Ishikawa (cell line): Measurements from ENCODE around the gene ASAP2.
A peak's percentile ranks its signal among the peaks of the same experiment; 100 is the strongest.

Experiments used
- CREB1 ChIP-seq: IDR thresholded peaks from 2 replicates; pipeline ENCODE4 v1.6.1; 2012; ENCODE audit warnings: low read depth
- EP300 ChIP-seq: IDR thresholded peaks from 2 replicates; pipeline ENCODE4 v1.6.1; 2012; ENCODE audit warnings: borderline replicate concordance
- FOXM1 ChIP-seq: IDR thresholded peaks from 2 replicates; pipeline ENCODE4 v1.6.1; 2012; ENCODE audit warnings: low read depth, borderline replicate concordance
- RAD21 ChIP-seq: IDR thresholded peaks from 2 replicates; pipeline ENCODE4 v1.6.1; 2012; ENCODE audit warnings: low read depth
- TAF1 ChIP-seq: IDR thresholded peaks from 2 replicates; pipeline ENCODE4 v1.6.1; 2012; ENCODE audit warnings: low read depth, mild to moderate bottlenecking
- TEAD4 ChIP-seq: IDR thresholded peaks from 2 replicates; pipeline ENCODE4 v1.6.1; 2012
- YY1 ChIP-seq: IDR thresholded peaks from 2 replicates; pipeline ENCODE4 v1.6.1; 2012; ENCODE audit warnings: low read depth
- TF ChIP-seq, protein P1 (sequence below): IDR thresholded peaks from 2 replicates; pipeline ENCODE4 v1.6.1; 2012
- TF ChIP-seq, protein P2 (sequence below): IDR thresholded peaks from 2 replicates; pipeline ENCODE4 v1.6.1; 2012; ENCODE audit warnings: low read depth, mild to moderate bottlenecking

DNA sequence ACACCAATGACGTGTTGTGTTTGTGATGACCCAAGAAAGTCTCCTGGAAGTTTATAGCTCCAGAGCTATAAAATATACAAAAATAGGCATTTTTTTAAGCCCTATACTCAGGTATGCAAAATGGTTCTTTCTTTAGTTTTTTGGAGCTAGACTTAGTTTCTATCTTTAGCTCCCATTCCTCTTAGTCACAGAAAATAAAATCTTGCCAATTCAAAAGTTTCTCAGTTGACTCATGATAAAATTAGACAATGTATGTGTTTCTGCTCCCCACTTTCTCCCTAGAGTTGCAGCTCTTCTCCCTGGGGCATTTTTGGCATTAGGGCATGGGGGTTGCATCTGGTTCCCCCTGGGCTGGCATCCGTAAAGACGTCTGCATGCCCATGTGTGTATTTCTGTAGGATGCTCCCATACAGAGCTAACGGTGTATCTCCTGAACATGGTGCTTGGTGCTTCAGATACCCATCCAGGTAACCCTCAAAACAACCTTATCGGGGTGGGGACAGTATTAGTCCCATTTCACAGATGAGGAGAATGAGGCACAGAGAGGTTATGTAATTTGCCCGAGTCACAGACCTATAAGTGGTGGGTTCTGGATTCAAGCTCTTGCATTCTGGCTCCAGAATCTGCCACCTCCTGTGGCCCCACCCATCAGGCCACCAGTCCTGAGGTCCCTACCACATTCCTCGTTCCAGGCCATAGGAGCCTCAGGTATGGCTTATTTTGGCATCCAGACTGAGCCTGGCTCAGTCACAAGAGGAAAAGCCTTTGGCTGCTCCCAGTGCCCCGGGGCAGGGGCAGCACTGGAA lies 43.1 kb upstream of the ASAP2 start:
- TF ChIP-seq TAF1 (no peak), YY1 (no peak), FOXM1 (no peak), CREB1 (no peak), EP300 (peak; percentile 64; the same call in 1 of the 2 replicates), RAD21 (no peak), TEAD4 (peak; percentile 69)
- TF ChIP-seq, protein P1, sequence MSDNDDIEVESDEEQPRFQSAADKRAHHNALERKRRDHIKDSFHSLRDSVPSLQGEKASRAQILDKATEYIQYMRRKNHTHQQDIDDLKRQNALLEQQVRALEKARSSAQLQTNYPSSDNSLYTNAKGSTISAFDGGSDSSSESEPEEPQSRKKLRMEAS, result no peak
- TF ChIP-seq, protein P2, sequence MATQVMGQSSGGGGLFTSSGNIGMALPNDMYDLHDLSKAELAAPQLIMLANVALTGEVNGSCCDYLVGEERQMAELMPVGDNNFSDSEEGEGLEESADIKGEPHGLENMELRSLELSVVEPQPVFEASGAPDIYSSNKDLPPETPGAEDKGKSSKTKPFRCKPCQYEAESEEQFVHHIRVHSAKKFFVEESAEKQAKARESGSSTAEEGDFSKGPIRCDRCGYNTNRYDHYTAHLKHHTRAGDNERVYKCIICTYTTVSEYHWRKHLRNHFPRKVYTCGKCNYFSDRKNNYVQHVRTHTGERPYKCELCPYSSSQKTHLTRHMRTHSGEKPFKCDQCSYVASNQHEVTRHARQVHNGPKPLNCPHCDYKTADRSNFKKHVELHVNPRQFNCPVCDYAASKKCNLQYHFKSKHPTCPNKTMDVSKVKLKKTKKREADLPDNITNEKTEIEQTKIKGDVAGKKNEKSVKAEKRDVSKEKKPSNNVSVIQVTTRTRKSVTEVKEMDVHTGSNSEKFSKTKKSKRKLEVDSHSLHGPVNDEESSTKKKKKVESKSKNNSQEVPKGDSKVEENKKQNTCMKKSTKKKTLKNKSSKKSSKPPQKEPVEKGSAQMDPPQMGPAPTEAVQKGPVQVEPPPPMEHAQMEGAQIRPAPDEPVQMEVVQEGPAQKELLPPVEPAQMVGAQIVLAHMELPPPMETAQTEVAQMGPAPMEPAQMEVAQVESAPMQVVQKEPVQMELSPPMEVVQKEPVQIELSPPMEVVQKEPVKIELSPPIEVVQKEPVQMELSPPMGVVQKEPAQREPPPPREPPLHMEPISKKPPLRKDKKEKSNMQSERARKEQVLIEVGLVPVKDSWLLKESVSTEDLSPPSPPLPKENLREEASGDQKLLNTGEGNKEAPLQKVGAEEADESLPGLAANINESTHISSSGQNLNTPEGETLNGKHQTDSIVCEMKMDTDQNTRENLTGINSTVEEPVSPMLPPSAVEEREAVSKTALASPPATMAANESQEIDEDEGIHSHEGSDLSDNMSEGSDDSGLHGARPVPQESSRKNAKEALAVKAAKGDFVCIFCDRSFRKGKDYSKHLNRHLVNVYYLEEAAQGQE, result no peak
